Esophagus muscularis mucosa (tissue), 4 donors: Measurements from ENCODE around the gene ERF. TPM values are rescaled to one million over a fixed set of nuclear protein-coding genes. Genes with fewer than 3 reads are reported as not detected.

Experiments
- DNase-seq: peaks from one replicate; pipeline ENCODE4 v3.0.0-alpha.2; 2017; ENCODE audit errors: extremely low spot score
- H3K27ac ChIP-seq, 4 donors: fragments of 200-600 bp; sonication (generic); replicated peaks in 1 of 4; 1 replicate in 3 of 4; 2 replicates in 1 of 4; pipeline ENCODE4 v1.5.1; 2016 to 2019; ENCODE audit warnings: mild to moderate bottlenecking in 1 of 4
- H3K27me3 ChIP-seq, 4 donors: fragments of 200-600 bp; sonication (generic); one replicate each; pipeline versions ENCODE4 v1.5.1 to v1.6.0; 2016 to 2019
- H3K36me3 ChIP-seq, 4 donors: fragments of 200-600 bp; sonication (generic); one replicate each; pipeline ENCODE4 v1.5.1; 2016 to 2019
- H3K4me1 ChIP-seq, 4 donors: fragments of 200-600 bp; sonication (generic); one replicate each; pipeline ENCODE4 v1.5.1; 2016 to 2019
- H3K4me3 ChIP-seq, 4 donors: fragments of 200-600 bp; sonication (generic); 1 replicate in 2 of 4; 2 replicates in 2 of 4; pipeline ENCODE4 v1.5.1; 2016 to 2019; ENCODE audit warnings: mild to moderate bottlenecking in 4 of 4, moderate library complexity in 1 of 4
- H3K9me3 ChIP-seq, 4 donors: fragments of 200-600 bp; sonication (generic); 1 replicate in 3 of 4; 2 replicates in 1 of 4; pipeline ENCODE4 v1.5.1; 2016 to 2019
- CTCF ChIP-seq, 3 experiments: fragments of 200-600 bp in 2 of 3; fragments of 450-650 bp in 1 of 3; sonication (generic) in 2 of 3; IDR thresholded peaks; one replicate each; pipeline ENCODE4 v1.5.1; 2017 to 2019; ENCODE audit warnings: antibody characterized with exemption in 3 of 3, mild to moderate bottlenecking in 2 of 3, moderate library complexity in 1 of 3
- EP300 ChIP-seq: sonication (generic); formaldehyde crosslinking; IDR thresholded peaks from one replicate; pipeline ENCODE4 v1.6.1; 2017; ENCODE audit warnings: antibody characterized with exemption
- POLR2A ChIP-seq: fragments of 450-650 bp; IDR thresholded peaks from one replicate; pipeline ENCODE4 v1.6.1; 2017; ENCODE audit warnings: antibody characterized with exemption, moderate library complexity, mild to moderate bottlenecking, low read depth
- POLR2AphosphoS5 ChIP-seq, 2 donors: sonication (generic); formaldehyde crosslinking; IDR thresholded peaks; one replicate each; pipeline ENCODE4 v1.6.1; 2017; ENCODE audit warnings: antibody characterized with exemption in 2 of 2
- WGBS: methylation state at CpG from one replicate; pipeline ENCODE4 v1.1.5; 2018; 5-methylcytosine and 5-hydroxymethylcytosine counted together
- intact Hi-C: fragments of 100-400 bp; cut with DNase I; formaldehyde crosslinking; loops from one replicate; pipeline ENCODE4 v1.15.1; 2023
- total RNA-seq, 4 donors: library from RNA; depleted of rRNA; stranded (reverse); fragments of >200 nt; gene quantifications; one replicate each; pipeline versions ENCODE4 v1.1.0 to v1.2.1, GENCODE V29; 2016

Gene ERF
- total RNA-seq, 4 donors from 2014 or later: 16.6 to 38.8 (median 35.5) TPM

GRCh38 chr19:42283188-42284065 is 28.5 kb upstream of the ERF start:
- peak overlapping the region; percentile 63 to 93 (median 70) for H3K4me3 ChIP-seq
- peak; percentile 79 for TF ChIP-seq POLR2A
- peak; percentile 85 to 90 for TF ChIP-seq POLR2AphosphoS5 (IDR thresholded peaks at IDR 0.05)
- TF ChIP-seq EP300: no peak
- TF ChIP-seq CTCF (IDR thresholded peaks at IDR 0.05): peak in 1 of 3 experiments; percentile 13
- 4% methylated on average over 14 of the region's 74 CpGs for WGBS
- peak; percentile 99 for DNase-seq
- H3K27me3 ChIP-seq: no peaks in the 10 kb centered on the region
- intact Hi-C loops: no loop called here
- H3K9me3 ChIP-seq: no peaks in the 10 kb centered on the region
- H3K27ac ChIP-seq: peak overlapping the region; percentile 94 to 99 (median 98)
- peaks cover 66 to 80% (median 74%) of the 10 kb centered on the region in 4 donors for H3K4me1 ChIP-seq
- peaks cover 14 to 17% (median 17%) of the 10 kb centered on the region in 4 donors for H3K36me3 ChIP-seq

GRCh38 chr19:42282819-42283187 is 27.9 kb upstream of the ERF start:
- TF ChIP-seq CTCF (IDR thresholded peaks at IDR 0.05) (no peak), POLR2A (no peak), POLR2AphosphoS5 (IDR thresholded peaks at IDR 0.05) (no peak), EP300 (no peak)
- peaks cover 72 to 86% (median 81%) of the 10 kb centered on the region in 4 donors for H3K4me1 ChIP-seq
- intact Hi-C loops: no loop called here
- WGBS: 47% methylated on average over 4 of the region's 4 CpGs
- no peaks in the 10 kb centered on the region for H3K27me3 ChIP-seq
- H3K9me3 ChIP-seq: no peaks in the 10 kb centered on the region
- peaks cover 8 to 11% (median 11%) of the 10 kb centered on the region in 4 donors for H3K36me3 ChIP-seq
- peak overlapping the region in 3 of 4 donors; percentile 68 to 93 (median 73) for H3K4me3 ChIP-seq
- DNase-seq: no peak
- H3K27ac ChIP-seq: peak overlapping the region; percentile 94 to 99 (median 98)

- peak overlapping the region; percentile 74 to 98 (median 85) for H3K4me3 ChIP-seq
- H3K4me1 ChIP-seq: peaks cover 79 to 92% (median 87%) of the 10 kb centered on the region in 4 donors
- intact Hi-C loops: no loop called here
These were observed 27.2 kb upstream of the ERF start for GRCh38 chr19:42281827-42282762.

GRCh38 chr19:42281146-42281826 is 26.4 kb upstream of the ERF start:
- intact Hi-C loops: no loop called here
- H3K4me1 ChIP-seq: peaks cover 79 to 92% (median 87%) of the 10 kb centered on the region in 4 donors
- H3K4me3 ChIP-seq: peak overlapping the region; percentile 74 to 98 (median 85)
- TF ChIP-seq EP300 (no peak), POLR2AphosphoS5 (IDR thresholded peaks at IDR 0.05) (peak; percentile 44 to 46), CTCF (IDR thresholded peaks at IDR 0.05) (peak in 1 of 3 experiments; percentile 22)
- peak overlapping the region; percentile 94 to 99 (median 98) for H3K27ac ChIP-seq
- H3K27me3 ChIP-seq: no peaks in the 10 kb centered on the region
- DNase-seq: no peak
- H3K36me3 ChIP-seq: peaks cover 0 to 6% (median 0%) of the 10 kb centered on the region in 4 donors
- H3K9me3 ChIP-seq: no peaks in the 10 kb centered on the region
- 0% methylated on average over 5 of the region's 25 CpGs for WGBS

More at GRCh38 chr19:42281827-42282762, 27.2 kb upstream of the ERF start:
- Histone ChIP-seq H3K27ac (peak overlapping the region; percentile 94 to 99 (median 98)), H3K27me3 (no peaks in the 10 kb centered on the region), H3K36me3 (peaks cover under 1 to 4% (median 3%) of the 10 kb centered on the region in 4 donors), H3K9me3 (no peaks in the 10 kb centered on the region)
- TF ChIP-seq POLR2AphosphoS5 (IDR thresholded peaks at IDR 0.05): peak in 1 of 2 donors; percentile 8
- TF ChIP-seq POLR2A: no peak
- TF ChIP-seq EP300: no peak
- no peak for DNase-seq
- WGBS: 18% methylated on average over 6 of the region's 7 CpGs
